HCT116 (cell line): ENCODE results near the gene HHLA2. TPM values are rescaled to one million over a fixed set of nuclear protein-coding genes. Genes with fewer than 3 reads are reported as not detected.

Experiments used
- ATAC-seq: fragments of 200-7000 bp; cut with Tn5 transposase; 2 replicates; pipeline ENCODE4 v1.9.1; 2020; ENCODE audit warnings: mild to moderate bottlenecking, moderate library complexity
- BruUV-seq: library from RNA; stranded (reverse); fragments of 400-500 nt; replicated peaks from 2 replicates; lab custom pipeline; 2021; lab: Mats Ljungman, UMichigan
- CTCF ChIA-PET: fragments of 300-600 bp; sonication (Branson Sonifier 250); formaldehyde crosslinking; loops from one replicate; lab custom pipeline; 2021; ENCODE audit warnings: antibody characterized with exemption; lab: Charles Lee
- POLR2A ChIA-PET: fragments of 300-600, 350-600 bp; sonication (Branson Sonifier 250); formaldehyde crosslinking; loops from one replicate; lab custom pipeline; 2021; ENCODE audit warnings: antibody characterized with exemption; lab: Charles Lee
- RAD21 ChIA-PET, 2 experiments: fragments of 300-600 bp; sonication (Branson Sonifier 250); formaldehyde crosslinking; loops; one replicate each; lab custom pipeline; 2023; ENCODE audit warnings: low total read pairs in 2 of 2; ENCODE audit not compliant: uncharacterized antibody in 2 of 2, unreplicated experiment in 2 of 2, low non-redundant PET in 1 of 2; lab: Charles Lee
- DNase-seq: peaks from one replicate; pipeline ENCODE4 v3.0.0-alpha.2; 2010; ENCODE audit warnings: low read depth, low spot score
- H2AFZ ChIP-seq: fragments of 200-600 bp; shearing (Covaris generic), sonication (generic); 2 replicates; pipeline ENCODE4 v1.6.1; 2017; ENCODE audit warnings: low read depth, mixed run types, mixed read lengths, antibody characterized with exemption, low read length; ENCODE audit not compliant: poor library complexity, severe bottlenecking
- H3K27ac ChIP-seq: 2 replicates; pipeline ENCODE4 v1.5.1; 2012; ENCODE audit warnings: low read depth, low read length
- H3K27me3 ChIP-seq: fragments of 200-600 bp; sonication (generic); 2 replicates; pipeline ENCODE4 v1.6.1; 2016; ENCODE audit warnings: mixed run types, low read length, mixed read lengths; ENCODE audit not compliant: insufficient read depth
- H3K36me3 ChIP-seq, 2 experiments: fragments of 200-500 bp in 1 of 2; fragments of 200-600 bp in 1 of 2; sonication (Bioruptor generic) in 1 of 2; sonication (generic) in 1 of 2; 2 replicates each; pipeline versions ENCODE4 v1.5.1 to v1.6.1; 2014 to 2016; ENCODE audit warnings: low read length in 2 of 2, inconsistent platforms in 1 of 2, mixed read lengths in 1 of 2, mixed run types in 1 of 2; ENCODE audit not compliant: insufficient read depth in 2 of 2, control insufficient read depth in 1 of 2
- H3K4me1 ChIP-seq, 2 experiments: fragments of 200-600 bp in 1 of 2; sonication (generic) in 1 of 2; 2 replicates each; pipeline versions ENCODE4 v1.5.1 to v1.6.1; 2012 to 2017; ENCODE audit warnings: low read length in 2 of 2, inconsistent platforms in 1 of 2, mild to moderate bottlenecking in 1 of 2, mixed read lengths in 1 of 2, mixed run types in 1 of 2, moderate library complexity in 1 of 2; ENCODE audit not compliant: insufficient read depth in 2 of 2, control insufficient read depth in 1 of 2
- H3K4me2 ChIP-seq: fragments of 200-600 bp; sonication (generic); 2 replicates; pipeline ENCODE4 v1.6.1; 2017; ENCODE audit warnings: mixed run types, low read length, mixed read lengths
- H3K4me3 ChIP-seq, 2 experiments: fragments of 200-600 bp in 1 of 2; sonication (generic) in 1 of 2; replicated peaks in 1 of 2; 2 replicates each; pipeline ENCODE4 v1.5.1; 2011 to 2016; ENCODE audit warnings: low read length in 2 of 2, control low read depth in 1 of 2, low read depth in 1 of 2, mild to moderate bottlenecking in 1 of 2, mixed read lengths in 1 of 2, mixed run types in 1 of 2
- H3K79me2 ChIP-seq: fragments of 200-600 bp; sonication (generic); 2 replicates; pipeline ENCODE4 v1.6.1; 2017; ENCODE audit warnings: mild to moderate bottlenecking, mixed run types, low read length, moderate library complexity, mixed read lengths; ENCODE audit not compliant: insufficient read depth
- H3K9ac ChIP-seq: fragments of 200-600 bp; sonication (generic); 2 replicates; pipeline ENCODE4 v1.6.1; 2016; ENCODE audit warnings: low read length, mixed read lengths
- H3K9me2 ChIP-seq: fragments of 200-600 bp; sonication (generic), shearing (Covaris generic); 2 replicates; pipeline ENCODE4 v1.6.1; 2017; ENCODE audit warnings: mixed run types, mild to moderate bottlenecking, moderate library complexity; ENCODE audit not compliant: insufficient read depth
- H3K9me3 ChIP-seq, 2 experiments: fragments of 200-500 bp in 1 of 2; fragments of 200-600 bp in 1 of 2; sonication (Bioruptor generic) in 1 of 2; sonication (generic) in 1 of 2; 2 replicates each; pipeline ENCODE4 v1.6.1; 2014 to 2017; ENCODE audit warnings: low read length in 2 of 2, mixed read lengths in 2 of 2, inconsistent platforms in 1 of 2, low read depth in 1 of 2, mild to moderate bottlenecking in 1 of 2, mixed run types in 1 of 2, moderate library complexity in 1 of 2; ENCODE audit not compliant: control insufficient read depth in 1 of 2, insufficient read depth in 1 of 2
- H4K20me1 ChIP-seq: fragments of 200-600 bp; sonication (generic), shearing (Covaris generic); 2 replicates; pipeline ENCODE4 v1.6.1; 2017; ENCODE audit warnings: mixed run types, mild to moderate bottlenecking, moderate library complexity; ENCODE audit not compliant: insufficient read depth
- CBX3 ChIP-seq: IDR thresholded peaks from 2 replicates; pipeline ENCODE4 v1.6.1; 2012; ENCODE audit warnings: low read depth
- CEBPB ChIP-seq: IDR thresholded peaks from 2 replicates; pipeline ENCODE4 v1.6.1; 2012; ENCODE audit warnings: low read depth
- EZH2 ChIP-seq: fragments of 200-600 bp; sonication (generic); IDR thresholded peaks from 2 replicates; pipeline ENCODE4 v1.6.1; 2017; ENCODE audit warnings: antibody characterized with exemption, mixed run types
- EZH2phosphoT487 ChIP-seq: fragments of 200-600 bp; IDR thresholded peaks from 2 replicates; pipeline ENCODE4 v1.6.1; 2018; ENCODE audit warnings: antibody characterized with exemption, borderline replicate concordance
- FOSL1 ChIP-seq: IDR thresholded peaks from 2 replicates; pipeline ENCODE4 v1.6.1; 2012; ENCODE audit warnings: low read depth
- POLR2A ChIP-seq: IDR thresholded peaks from 2 replicates; pipeline ENCODE4 v1.7.0; 2011; ENCODE audit warnings: borderline replicate concordance; ENCODE audit not compliant: insufficient read depth, insufficient read length; ENCODE audit errors: extremely low read depth
- POLR2AphosphoS5 ChIP-seq: IDR thresholded peaks from 2 replicates; pipeline ENCODE4 v1.6.1; 2011; ENCODE audit warnings: mild to moderate bottlenecking, low read depth, low read length, moderate library complexity
- REST ChIP-seq: IDR thresholded peaks from 2 replicates; pipeline ENCODE4 v1.6.1; 2012; ENCODE audit warnings: low read depth
- SP1 ChIP-seq: IDR thresholded peaks from 2 replicates; pipeline ENCODE4 v1.6.1; 2012; ENCODE audit warnings: low read depth
- SRF ChIP-seq: IDR thresholded peaks from 2 replicates; pipeline ENCODE4 v1.6.1; 2012; ENCODE audit warnings: low read depth
- ZBTB33 ChIP-seq: IDR thresholded peaks from 2 replicates; pipeline ENCODE4 v1.6.1; 2011; ENCODE audit warnings: mild to moderate bottlenecking, low read length, moderate library complexity; ENCODE audit not compliant: insufficient replicate concordance; ENCODE audit errors: extremely low read depth
- intact Hi-C: fragments of 100-400 bp; cut with micrococcal nuclease; formaldehyde crosslinking; loops from 2 replicates; pipeline ENCODE4 v1.10.0; 2022
- total RNA-seq: library from RNA; stranded (reverse); gene quantifications from one replicate; pipeline ENCODE4 v1.2.1, GENCODE V29; 2021; ENCODE audit not compliant: unreplicated experiment
- TF ChIP-seq, protein P1 (sequence below), 3 experiments: fragments of 200-600 bp in 1 of 3; sonication (generic) in 1 of 3; IDR thresholded peaks in 2 of 3; conservative IDR thresholded peaks in 1 of 3; 2 replicates each; pipeline ENCODE4 v1.5.1; 2012 to 2017; ENCODE audit warnings: low read depth in 2 of 3, low read length in 2 of 3, antibody characterized with exemption in 1 of 3, borderline replicate concordance in 1 of 3, control low read depth in 1 of 3, mild to moderate bottlenecking in 1 of 3, mixed read lengths in 1 of 3, mixed run types in 1 of 3, moderate library complexity in 1 of 3; ENCODE audit not compliant: insufficient read depth in 1 of 3
- TF ChIP-seq, protein P2 (sequence below): IDR thresholded peaks from 2 replicates; pipeline ENCODE4 v1.6.1; 2012

Gene HHLA2
- total RNA-seq, 1 experiment from 2014 or later = not detected

DNA sequence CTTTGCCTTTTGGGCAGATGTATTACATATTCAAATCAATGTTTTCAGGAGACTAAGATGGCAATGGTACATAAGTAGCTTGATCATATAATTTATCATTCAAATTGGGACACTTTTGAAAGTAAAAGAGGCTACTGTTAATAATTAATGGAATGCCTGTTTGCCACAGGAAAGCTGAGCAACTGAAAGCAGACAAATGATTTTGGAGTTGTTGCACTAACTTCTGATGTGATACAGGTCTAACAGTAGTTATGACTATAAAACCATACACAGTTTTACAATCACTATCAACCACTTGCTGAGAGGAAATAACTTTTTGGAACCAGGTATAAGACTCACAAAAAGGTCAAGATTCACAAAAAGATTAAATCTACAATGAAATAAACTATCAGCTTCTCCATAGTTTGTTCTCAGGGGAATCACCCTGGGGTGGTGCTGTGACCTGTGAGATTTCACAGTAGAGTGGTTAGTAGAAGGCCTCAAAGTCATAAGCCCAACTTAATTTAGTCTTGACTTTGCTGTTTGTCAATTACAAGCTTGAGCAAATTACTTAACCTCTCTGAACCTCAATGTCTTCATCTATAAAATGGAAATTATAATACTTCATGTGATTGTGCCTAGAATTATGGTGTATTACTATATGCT, 42.7 kb downstream of the HHLA2 start:
- Histone ChIP-seq H3K9ac (no peak overlapping the region), H4K20me1 (no peaks in the 10 kb centered on the region), H3K9me3 (no peaks in the 10 kb centered on the region), H3K36me3 (no peaks in the 10 kb centered on the region), H3K9me2 (no peaks in the 10 kb centered on the region), H3K4me1 (no peaks in the 10 kb centered on the region), H2AFZ (no peak overlapping the region), H3K4me3 (no peak overlapping the region), H3K79me2 (no peaks in the 10 kb centered on the region), H3K4me2 (no peak overlapping the region)
- no peak for DNase-seq
- ATAC-seq = no peak
- CTCF ChIA-PET = no interaction called here
- RAD21 ChIA-PET = no interaction called here
- TF ChIP-seq, protein P1, sequence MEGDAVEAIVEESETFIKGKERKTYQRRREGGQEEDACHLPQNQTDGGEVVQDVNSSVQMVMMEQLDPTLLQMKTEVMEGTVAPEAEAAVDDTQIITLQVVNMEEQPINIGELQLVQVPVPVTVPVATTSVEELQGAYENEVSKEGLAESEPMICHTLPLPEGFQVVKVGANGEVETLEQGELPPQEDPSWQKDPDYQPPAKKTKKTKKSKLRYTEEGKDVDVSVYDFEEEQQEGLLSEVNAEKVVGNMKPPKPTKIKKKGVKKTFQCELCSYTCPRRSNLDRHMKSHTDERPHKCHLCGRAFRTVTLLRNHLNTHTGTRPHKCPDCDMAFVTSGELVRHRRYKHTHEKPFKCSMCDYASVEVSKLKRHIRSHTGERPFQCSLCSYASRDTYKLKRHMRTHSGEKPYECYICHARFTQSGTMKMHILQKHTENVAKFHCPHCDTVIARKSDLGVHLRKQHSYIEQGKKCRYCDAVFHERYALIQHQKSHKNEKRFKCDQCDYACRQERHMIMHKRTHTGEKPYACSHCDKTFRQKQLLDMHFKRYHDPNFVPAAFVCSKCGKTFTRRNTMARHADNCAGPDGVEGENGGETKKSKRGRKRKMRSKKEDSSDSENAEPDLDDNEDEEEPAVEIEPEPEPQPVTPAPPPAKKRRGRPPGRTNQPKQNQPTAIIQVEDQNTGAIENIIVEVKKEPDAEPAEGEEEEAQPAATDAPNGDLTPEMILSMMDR (IDR thresholded peaks at IDR 0.05 in 2 of 3, conservative IDR thresholded peaks at IDR 0.05 in 1 of 3; ENCODE audit: borderline replicate concordance in 1 of 3, insufficient read depth in 1 of 3, low read depth in 2 of 3, low read length in 2 of 3) = no peak
- TF ChIP-seq FOSL1 (no peak), CEBPB (no peak), SP1 (no peak), REST (no peak), ZBTB33 (no peak), EZH2 (no peak), CBX3 (no peak), POLR2AphosphoS5 (no peak), SRF (no peak), EZH2phosphoT487 (no peak), POLR2A (no peak)
- TF ChIP-seq, protein P2, sequence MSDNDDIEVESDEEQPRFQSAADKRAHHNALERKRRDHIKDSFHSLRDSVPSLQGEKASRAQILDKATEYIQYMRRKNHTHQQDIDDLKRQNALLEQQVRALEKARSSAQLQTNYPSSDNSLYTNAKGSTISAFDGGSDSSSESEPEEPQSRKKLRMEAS = no peak
- TF ChIP-seq, all 23 proteins: peak for 0
- H3K27ac ChIP-seq = no peak overlapping the region
- POLR2A ChIA-PET = no interaction called here
- BruUV-seq = no TSS peak
- no peaks in the 10 kb centered on the region for H3K27me3 ChIP-seq
- intact Hi-C loops = no loop called here
